GOT3 (cell line): ENCODE data around the gene ESR1.
A peak's percentile ranks its signal among the peaks of the same experiment; 100 is the strongest.

Experiments used
- DNase-seq: peaks from one replicate; lab custom pipeline; 2025; ENCODE audit warnings: mixed read lengths; lab: John Stamatoyannopoulos, UW

The ESR1 gene

DNA sequence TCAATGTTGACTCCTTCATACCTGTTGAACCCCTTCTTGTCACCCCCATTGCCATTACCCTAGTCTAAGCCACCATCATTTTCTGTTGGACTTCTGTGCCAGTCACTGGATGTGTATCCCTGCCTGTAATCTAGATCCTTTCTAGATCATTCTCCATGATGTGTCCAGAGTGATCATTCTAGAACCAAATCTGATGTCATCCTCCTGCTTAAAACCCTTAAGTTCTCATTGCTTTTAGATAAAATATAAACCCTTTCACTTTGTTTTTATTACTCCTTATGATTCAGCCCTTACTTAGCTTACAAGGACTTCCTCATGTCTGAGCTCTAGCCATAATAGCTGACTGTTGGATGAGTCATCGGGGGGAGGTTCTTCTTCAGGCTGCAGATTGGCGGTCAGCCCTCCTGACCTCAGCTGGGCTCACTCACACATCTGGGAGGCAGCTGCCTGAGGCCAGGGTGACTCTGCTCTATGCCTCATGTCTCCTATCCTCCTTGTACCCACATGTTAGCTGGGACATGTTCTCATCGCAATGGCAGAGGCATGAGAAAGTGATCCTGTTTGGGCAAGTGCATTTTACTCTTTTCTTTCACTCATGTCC is 287.6 kb downstream of the ESR1 start:
- DNase-seq: peak; percentile 4

- no peak for DNase-seq
Measured at GRCh38 chr6:152096863-152097496, 289.5 kb downstream of the ESR1 start.

- DNase-seq: no peak
Measured at GRCh38 chr6:152098683-152099082, 291.2 kb downstream of the ESR1 start.

GRCh38 chr6:152099446-152100182 is 292.1 kb downstream of the ESR1 start:
- DNase-seq: no peak

DNA sequence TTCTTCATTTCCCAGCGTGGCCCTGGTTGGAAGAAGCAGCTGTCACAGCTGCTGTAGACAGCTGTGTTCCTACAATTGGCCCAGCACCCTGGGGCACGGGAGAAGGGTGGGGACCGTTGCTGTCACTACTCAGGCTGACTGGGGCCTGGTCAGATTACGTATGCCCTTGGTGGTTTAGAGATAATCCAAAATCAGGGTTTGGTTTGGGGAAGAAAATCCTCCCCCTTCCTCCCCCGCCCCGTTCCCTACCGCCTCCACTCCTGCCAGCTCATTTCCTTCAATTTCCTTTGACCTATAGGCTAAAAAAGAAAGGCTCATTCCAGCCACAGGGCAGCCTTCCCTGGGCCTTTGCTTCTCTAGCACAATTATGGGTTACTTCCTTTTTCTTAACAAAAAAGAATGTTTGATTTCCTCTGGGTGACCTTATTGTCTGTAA is 292.7 kb downstream of the ESR1 start:
- no peak for DNase-seq

GRCh38 chr6:152107973-152108372 is 300.5 kb downstream of the ESR1 start:
- DNase-seq: no peak

DNA sequence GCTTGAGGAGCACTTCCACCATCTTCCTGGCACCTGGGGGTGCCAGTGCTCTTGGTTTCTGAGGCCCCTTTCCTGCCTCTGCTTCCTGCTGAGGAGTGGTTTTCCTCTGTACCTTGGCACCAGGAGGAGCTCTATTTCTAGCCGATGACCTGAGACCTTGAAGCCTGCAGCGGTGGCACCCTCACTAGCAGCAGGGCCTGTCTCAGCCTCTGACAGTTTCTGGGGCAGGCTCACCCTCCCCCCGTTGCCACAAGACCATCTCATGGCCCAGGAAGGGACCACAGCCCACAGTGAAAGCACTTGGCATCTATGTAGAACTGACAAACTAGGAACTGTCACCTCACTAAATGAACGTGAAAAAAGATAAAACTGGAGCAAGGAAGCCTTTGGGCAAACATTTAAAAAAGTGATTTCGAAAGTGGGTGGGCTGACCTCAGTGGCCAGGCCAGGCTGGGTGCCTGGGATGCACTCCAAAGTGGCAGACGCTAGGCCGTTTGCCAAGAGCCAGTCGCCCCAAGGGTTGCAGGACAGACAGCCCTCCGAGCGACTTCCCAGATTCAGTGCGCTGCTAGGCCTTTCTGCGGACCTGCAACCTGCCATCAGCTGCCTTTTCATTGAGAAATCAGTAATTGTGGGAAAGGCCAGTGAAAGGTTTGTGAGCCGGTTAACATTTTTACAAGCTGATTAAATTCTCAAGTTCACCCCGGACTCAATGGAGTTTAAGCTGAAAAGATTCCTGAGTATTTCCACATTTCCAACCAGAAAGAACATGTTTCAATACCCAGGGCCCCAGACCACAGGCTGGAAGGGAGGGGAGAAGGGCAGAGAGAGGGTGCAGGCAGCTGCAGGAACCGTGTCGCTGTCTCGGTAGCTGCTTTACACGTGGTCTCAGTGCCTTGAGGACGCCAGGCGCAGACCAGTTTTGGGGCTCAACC is 303.7 kb downstream of the ESR1 start:
- no peak for DNase-seq

DNA sequence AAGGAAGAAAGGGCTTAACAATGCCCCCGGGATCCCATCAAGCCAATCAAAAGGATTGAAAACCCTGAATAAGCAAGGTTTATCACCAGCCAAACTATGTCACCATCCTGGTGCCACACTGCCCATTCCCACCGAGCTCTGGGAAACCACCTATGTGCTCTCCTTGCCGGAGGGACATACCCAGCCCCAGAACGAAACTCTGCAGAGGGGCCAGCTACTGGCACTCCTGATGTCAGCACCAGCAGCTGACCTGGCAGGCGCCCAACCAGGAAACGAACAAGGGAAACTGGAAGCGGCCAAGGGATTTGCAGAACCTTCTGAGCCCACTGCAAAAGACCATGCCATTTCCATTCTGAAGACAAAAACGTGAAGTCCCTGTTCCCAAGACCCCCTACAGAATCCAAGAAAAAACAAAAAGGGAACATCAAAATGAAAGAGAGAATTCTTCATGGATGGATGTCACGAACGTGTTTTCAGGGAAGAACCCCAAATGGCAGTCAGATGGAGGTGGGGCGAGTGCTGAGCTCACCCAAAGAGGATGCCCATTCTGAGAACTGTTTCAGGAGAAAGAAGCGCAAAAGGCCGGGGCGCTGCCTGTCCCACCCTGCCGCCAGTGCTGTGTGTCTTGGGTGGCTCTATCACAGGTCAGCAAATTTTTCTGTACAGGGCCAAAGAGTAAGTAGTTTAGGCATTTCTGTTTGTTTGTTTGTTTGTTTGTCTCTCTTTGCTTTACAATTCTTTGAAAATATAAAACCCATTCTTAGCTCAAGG is 305.2 kb downstream of the ESR1 start:
- no peak for DNase-seq

GRCh38 chr6:152117156-152118133 is 310.0 kb downstream of the ESR1 start:
- no peak for DNase-seq

GRCh38 chr6:152118224-152118623 is 310.7 kb downstream of the ESR1 start:
- DNase-seq: no peak

DNA sequence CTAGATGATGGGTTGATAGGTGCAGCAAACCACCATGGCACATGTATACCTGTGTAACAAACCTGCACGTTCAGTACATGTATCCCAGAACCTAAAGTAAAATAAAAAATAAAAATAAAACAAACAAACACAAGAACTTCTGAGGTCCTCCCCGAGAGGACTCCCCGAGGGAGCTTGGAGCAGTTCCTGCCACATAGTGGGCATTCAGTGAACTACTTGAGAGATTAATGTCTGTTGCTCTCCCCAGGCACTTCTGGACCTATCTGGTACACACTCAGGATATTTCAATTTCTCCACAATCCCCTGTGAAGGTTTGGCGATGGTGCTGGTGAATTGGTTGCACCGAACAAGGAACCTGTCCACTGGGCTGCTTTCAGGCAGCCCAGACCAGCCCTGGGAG is 311.2 kb downstream of the ESR1 start:
- no peak for DNase-seq

DNA sequence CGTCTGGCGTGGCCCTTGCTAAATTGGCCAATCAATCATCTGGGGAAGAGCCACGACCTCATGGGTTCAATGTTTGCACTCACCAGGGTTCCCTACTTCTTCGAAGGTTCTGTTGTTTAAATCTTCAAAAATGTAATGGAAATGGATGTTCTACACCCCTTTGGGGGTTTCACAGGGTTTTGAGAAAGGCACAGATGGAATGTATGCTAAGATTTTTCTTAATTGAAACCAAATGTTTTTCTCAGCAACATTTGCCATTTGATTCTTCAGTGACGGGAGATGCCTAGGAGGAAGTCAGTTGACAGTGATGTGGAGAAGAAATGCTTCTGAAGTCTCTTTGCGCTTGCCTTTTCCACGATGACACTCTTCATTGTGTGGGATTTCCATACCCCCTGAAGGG is 312.3 kb downstream of the ESR1 start:
- DNase-seq: no peak

DNA sequence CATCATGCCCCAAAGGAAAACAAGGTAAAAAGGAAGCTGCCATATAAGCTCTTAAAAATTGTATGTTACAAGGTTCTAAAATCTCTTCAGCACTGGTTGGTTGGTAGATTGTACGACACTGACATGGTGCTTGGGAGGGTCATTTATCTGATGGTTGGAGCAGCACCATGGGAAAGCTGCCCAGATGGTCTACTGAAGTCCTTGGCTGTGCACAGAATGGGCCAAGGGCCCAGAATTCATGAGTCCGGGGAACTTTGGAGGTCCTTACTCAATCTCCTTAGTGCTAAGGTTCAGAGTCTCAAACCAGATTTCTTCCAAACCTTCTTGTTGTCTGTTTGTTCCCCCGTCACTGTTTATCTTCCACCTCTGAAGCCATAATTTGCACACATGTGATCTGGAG is 314.4 kb downstream of the ESR1 start:
- DNase-seq: no peak

DNA sequence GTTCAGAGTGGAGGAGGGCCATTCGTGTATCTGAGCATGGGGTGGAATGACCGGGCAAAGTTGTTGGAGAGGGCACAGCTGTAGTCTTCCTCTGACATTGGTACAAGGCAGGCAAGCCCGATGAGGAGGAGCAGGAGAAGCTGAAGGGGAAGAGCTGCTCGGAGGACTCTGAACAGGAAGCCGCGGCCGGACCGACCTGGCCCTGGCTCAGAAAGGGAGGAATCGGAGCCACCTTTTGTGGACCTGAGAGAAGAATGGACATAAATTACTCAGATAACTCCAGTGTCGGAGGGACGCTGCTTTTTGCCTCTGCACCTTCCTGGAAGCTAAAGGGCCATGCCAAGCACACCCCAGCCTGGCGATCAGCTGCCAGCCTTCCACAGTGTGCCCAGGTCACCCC is 315.0 kb downstream of the ESR1 start:
- DNase-seq: no peak

GRCh38 chr6:152123076-152123475 is 315.6 kb downstream of the ESR1 start:
- DNase-seq: no peak

- no peak for DNase-seq
Measured at GRCh38 chr6:152124429-152125074, 317.1 kb downstream of the ESR1 start.

DNA sequence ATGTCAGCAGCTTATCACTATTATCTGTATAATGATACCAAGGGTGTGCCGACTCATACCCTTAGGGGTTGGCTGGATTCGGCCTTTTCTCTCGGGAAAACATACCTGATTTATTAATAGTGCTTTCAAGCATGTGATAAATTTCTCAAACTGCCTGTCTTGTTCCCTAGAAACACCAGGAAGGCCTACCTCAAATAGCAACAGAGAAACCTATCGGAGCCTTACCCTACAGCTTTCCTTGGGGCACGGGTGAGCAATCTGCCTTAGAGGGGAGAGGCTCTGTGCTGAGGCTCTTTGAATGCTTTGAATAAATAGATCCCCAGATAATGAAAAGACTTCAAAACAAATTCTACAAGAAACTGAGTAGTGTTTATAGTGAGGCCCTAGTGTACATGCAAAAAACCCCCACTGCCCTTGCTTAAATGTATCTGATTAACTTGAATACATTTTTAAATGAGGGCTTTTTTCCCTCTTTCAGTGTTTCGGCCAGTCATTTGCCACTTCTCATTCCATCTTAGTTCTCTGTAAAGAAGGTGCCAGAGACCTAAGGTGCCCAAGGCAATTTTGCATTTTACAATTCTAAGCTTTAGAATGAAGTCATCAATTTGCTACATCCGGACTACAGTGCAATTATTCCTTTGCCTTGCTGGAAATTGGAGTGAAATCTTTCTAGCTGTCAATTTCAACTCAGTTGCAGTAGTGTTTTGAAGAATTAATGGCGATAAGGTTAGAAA is 320.1 kb downstream of the ESR1 start:
- no peak for DNase-seq

GRCh38 chr6:152129691-152130151 is 322.2 kb downstream of the ESR1 start:
- no peak for DNase-seq

- DNase-seq: no peak
Measured at GRCh38 chr6:152130441-152130840, 323.0 kb downstream of the ESR1 start.
